PC-9 (cell line): ENCODE data around the gene ARHGEF39. TPM values are rescaled to one million over a fixed set of nuclear protein-coding genes. Genes with fewer than 3 reads are reported as not detected.
A peak's percentile ranks its signal among the peaks of the same experiment; 100 is the strongest.

Experiments
- BruUV-seq: library from RNA; stranded (reverse); fragments of 400-500 nt; replicated peaks from 2 replicates; lab custom pipeline; 2021; lab: Mats Ljungman, UMichigan
- CTCF ChIA-PET: fragments of 300-600 bp; sonication (Branson Sonifier 250); formaldehyde crosslinking; loops from one replicate; lab custom pipeline; 2022; ENCODE audit warnings: antibody characterized with exemption; lab: Charles Lee
- POLR2A ChIA-PET: fragments of 300-600 bp; sonication (Branson Sonifier 250); formaldehyde crosslinking; loops from one replicate; lab custom pipeline; 2022; ENCODE audit warnings: antibody characterized with exemption; ENCODE audit not compliant: unreplicated experiment; lab: Charles Lee
- DNase-seq, 2 experiments: peaks; one replicate each; pipeline versions ENCODE4 v3.0.0 to v3.0.0-alpha.2; 2015 to 2022; ENCODE audit warnings: mixed read lengths in 1 of 2
- H2AFZ ChIP-seq: fragments of 200-600 bp; sonication (generic); 2 replicates; pipeline ENCODE4 v1.8.1; 2017; ENCODE audit warnings: antibody characterized with exemption
- H3F3A ChIP-seq: fragments of 200-600 bp; sonication (generic); 2 replicates; pipeline ENCODE4 v1.8.1; 2017; ENCODE audit warnings: antibody characterized with exemption, mild to moderate bottlenecking, low read depth; ENCODE audit not compliant: insufficient read depth
- H3K27ac ChIP-seq: fragments of 200-600 bp; sonication (generic); 2 replicates; pipeline ENCODE4 v1.6.1; 2016; ENCODE audit warnings: mixed run types
- H3K27me3 ChIP-seq: fragments of 200-600 bp; sonication (generic); 2 replicates; pipeline ENCODE4 v1.6.1; 2016; ENCODE audit warnings: low read depth, mixed run types; ENCODE audit not compliant: insufficient read depth
- H3K36me3 ChIP-seq: fragments of 200-600 bp; sonication (generic); 2 replicates; pipeline ENCODE4 v1.6.1; 2016; ENCODE audit warnings: low read depth, mixed run types
- H3K4me1 ChIP-seq: fragments of 200-600 bp; sonication (generic); replicated peaks from 2 replicates; pipeline ENCODE4 v1.6.1; 2016; ENCODE audit warnings: mixed run types; ENCODE audit not compliant: insufficient read depth
- H3K4me2 ChIP-seq: fragments of 200-600 bp; sonication (generic); 2 replicates; pipeline ENCODE4 v1.6.1; 2017; ENCODE audit warnings: mixed run types
- H3K4me3 ChIP-seq: fragments of 200-600 bp; sonication (generic); 2 replicates; pipeline ENCODE4 v1.6.1; 2016; ENCODE audit warnings: mixed run types
- H3K79me2 ChIP-seq: fragments of 200-600 bp; sonication (generic); 2 replicates; pipeline ENCODE4 v1.6.1; 2017; ENCODE audit warnings: low read depth, mixed run types
- H3K9me2 ChIP-seq: fragments of 200-600 bp; sonication (generic); 2 replicates; pipeline ENCODE4 v1.8.1; 2017; ENCODE audit warnings: mild to moderate bottlenecking; ENCODE audit not compliant: insufficient read depth
- H3K9me3 ChIP-seq: fragments of 200-600 bp; sonication (generic); 2 replicates; pipeline ENCODE4 v1.8.1; 2016; ENCODE audit warnings: low read depth; ENCODE audit not compliant: insufficient read depth
- H4K20me1 ChIP-seq: fragments of 200-600 bp; sonication (generic); 2 replicates; pipeline ENCODE4 v1.8.1; 2017; ENCODE audit not compliant: insufficient read depth
- EZH2 ChIP-seq: fragments of 200-600 bp; sonication (generic); IDR thresholded peaks from 2 replicates; pipeline ENCODE4 v1.8.0; 2017; ENCODE audit warnings: antibody characterized with exemption, low read depth
- intact Hi-C: fragments of 100-400 bp; cut with micrococcal nuclease; formaldehyde crosslinking; loops from one replicate; pipeline ENCODE4 v1.10.0; 2022; ENCODE audit not compliant: unreplicated experiment
- total RNA-seq: library from RNA; stranded (reverse); gene quantifications from 2 replicates; pipeline ENCODE4 v1.2.3, GENCODE V29; 2021
- TF ChIP-seq, protein P1 (sequence below): fragments of 200-600 bp; sonication (generic); conservative IDR thresholded peaks from 2 replicates; pipeline ENCODE4 v1.6.1; 2017; ENCODE audit warnings: mixed run types, antibody characterized with exemption, mild to moderate bottlenecking, moderate library complexity

ARHGEF39 gene
- total RNA-seq, 1 experiment from 2014 or later, result 15.6 TPM

DNA sequence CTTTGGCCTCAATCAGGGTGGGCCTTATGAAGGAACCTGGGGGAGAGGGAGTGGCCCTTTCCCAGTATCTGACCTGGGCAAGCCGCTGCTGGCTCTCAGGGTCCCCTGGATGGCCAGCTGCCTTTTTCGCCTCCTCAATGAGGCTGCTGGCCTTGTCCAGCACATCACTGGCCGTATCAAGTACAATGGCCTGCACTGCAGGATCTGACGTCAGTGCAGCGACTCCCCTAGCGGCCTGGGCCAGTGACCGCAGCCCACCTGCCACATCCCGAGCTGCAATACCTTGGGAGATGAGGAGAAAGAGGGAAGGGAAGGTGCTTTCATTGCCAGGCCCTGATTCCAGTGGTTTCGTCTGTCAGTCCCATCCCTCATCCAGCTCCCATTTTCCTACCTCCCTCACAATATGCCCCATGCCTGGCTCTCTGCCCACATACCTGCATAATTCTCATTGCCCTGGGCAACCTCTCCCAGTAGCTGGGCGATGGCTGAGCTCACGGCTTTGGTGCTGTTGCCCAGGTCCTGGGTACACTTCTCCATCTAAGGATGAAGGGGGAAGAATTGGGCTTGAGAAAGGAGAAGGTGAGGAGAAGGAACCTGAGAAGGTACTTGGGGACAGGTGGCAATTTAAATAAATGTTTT lies 47.9 kb upstream of the ARHGEF39 start:
- intact Hi-C loops, result no loop called here
- Histone ChIP-seq H3K9me2 (no peaks in the 10 kb centered on the region), H3K4me1 (peaks cover 21% of the 10 kb centered on the region), H3K27me3 (no peaks in the 10 kb centered on the region), H3K27ac (peak overlapping the region; percentile 65), H2AFZ (no peak overlapping the region), H4K20me1 (no peaks in the 10 kb centered on the region), H3K79me2 (no peaks in the 10 kb centered on the region), H3F3A (peaks cover 19% of the 10 kb centered on the region), H3K36me3 (peaks cover 4% of the 10 kb centered on the region; the same call in 1 of the 2 replicates), H3K4me2 (peak overlapping the region; percentile 47; the same call in 1 of the 2 replicates), H3K4me3 (no peak overlapping the region), H3K9me3 (no peaks in the 10 kb centered on the region)
- no TSS peak for BruUV-seq
- CTCF ChIA-PET, result interaction anchor here (0.8 to 1.1 kb wide), 2 partner anchors 15 to 48 kb away, joined by 3 to 4 read pairs; partner anchors contain the start of gene ARHGEF39
- peak in 1 of 2 experiments; percentile 29 for DNase-seq
- POLR2A ChIA-PET, result interaction anchor here (0.6 to 1.1 kb wide), 4 partner anchors 15 to 44 kb away, joined by 3 to 24 read pairs (median 4); no protein-coding TSS in a partner anchor
- no peak for TF ChIP-seq EZH2
- TF ChIP-seq, protein P1, sequence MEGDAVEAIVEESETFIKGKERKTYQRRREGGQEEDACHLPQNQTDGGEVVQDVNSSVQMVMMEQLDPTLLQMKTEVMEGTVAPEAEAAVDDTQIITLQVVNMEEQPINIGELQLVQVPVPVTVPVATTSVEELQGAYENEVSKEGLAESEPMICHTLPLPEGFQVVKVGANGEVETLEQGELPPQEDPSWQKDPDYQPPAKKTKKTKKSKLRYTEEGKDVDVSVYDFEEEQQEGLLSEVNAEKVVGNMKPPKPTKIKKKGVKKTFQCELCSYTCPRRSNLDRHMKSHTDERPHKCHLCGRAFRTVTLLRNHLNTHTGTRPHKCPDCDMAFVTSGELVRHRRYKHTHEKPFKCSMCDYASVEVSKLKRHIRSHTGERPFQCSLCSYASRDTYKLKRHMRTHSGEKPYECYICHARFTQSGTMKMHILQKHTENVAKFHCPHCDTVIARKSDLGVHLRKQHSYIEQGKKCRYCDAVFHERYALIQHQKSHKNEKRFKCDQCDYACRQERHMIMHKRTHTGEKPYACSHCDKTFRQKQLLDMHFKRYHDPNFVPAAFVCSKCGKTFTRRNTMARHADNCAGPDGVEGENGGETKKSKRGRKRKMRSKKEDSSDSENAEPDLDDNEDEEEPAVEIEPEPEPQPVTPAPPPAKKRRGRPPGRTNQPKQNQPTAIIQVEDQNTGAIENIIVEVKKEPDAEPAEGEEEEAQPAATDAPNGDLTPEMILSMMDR, result no peak

DNA sequence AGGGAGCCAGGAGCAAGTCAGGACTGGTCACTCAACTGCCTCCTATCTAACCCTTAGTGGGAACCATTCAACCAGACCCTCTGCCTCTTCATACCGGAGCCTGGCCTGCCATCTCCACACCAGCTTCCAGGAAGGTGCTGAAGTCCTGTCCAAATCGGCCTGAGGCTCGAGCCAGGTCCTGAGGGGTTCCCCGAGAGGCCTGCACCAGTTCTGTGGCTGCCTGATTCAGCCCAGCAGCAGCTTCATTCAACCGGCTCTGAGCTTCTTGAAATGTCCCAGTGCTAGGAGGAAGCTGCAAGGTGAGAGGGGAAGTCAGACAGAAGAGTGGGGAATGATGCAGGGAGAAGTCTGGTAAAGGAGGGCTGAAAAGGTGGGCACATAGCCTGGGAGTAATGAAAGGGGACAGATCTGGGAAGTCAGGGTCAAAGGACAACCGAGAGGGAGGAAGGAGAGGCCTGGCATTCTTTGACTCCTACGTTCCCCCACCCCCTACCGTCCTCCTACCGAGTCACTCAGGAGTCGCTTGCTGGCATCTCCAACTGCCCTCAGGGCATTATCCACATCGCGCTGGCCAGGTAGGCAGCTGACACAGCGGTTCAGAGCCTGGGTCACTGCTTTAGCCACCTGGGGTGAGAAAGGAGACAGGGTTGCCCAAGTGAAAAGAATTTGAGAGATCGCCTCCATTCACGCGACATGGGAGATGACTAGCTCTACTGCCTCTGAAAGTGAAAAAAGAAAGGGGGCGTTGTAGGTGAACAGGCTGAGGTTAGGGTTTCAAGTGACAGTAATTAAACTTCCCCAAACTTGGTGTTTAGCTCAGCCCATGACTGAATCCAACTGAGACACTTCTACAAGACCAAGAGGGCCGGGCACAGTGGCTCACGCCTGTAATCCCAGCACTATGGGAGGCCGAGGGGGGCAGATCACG lies 46.8 kb upstream of the ARHGEF39 start:
- no peaks in the 10 kb centered on the region for H3K27me3 ChIP-seq
- ChIA-PET CTCF (interaction anchor here (0.8 to 1.1 kb wide), 3 partner anchors 17 to 47 kb away, joined by 3 to 4 read pairs (median 3); partner anchors contain the start of gene ARHGEF39), POLR2A (interaction anchor here (0.5 to 1.1 kb wide), 7 partner anchors 12 to 45 kb away, joined by 3 to 24 read pairs (median 4); partner anchors contain the start of genes CREB3 and TLN1)
- no peak overlapping the region for H3K4me3 ChIP-seq
- H4K20me1 ChIP-seq, result no peaks in the 10 kb centered on the region
- H2AFZ ChIP-seq, result no peak overlapping the region
- H3K27ac ChIP-seq, result peak overlapping the region; percentile 65
- no peaks in the 10 kb centered on the region for H3K9me2 ChIP-seq
- peak; percentile 86 to 92 for DNase-seq
- peak overlapping the region; percentile 47 for H3K4me2 ChIP-seq
- intact Hi-C loops, result no loop called here
- no peaks in the 10 kb centered on the region for H3K79me2 ChIP-seq
- peaks cover 21% of the 10 kb centered on the region for H3K4me1 ChIP-seq
- no TSS peak for BruUV-seq
- peaks cover 19% of the 10 kb centered on the region for H3F3A ChIP-seq
- TF ChIP-seq, protein P1, result no peak; the same call in 1 of the 2 replicates
- no peak for TF ChIP-seq EZH2
- H3K9me3 ChIP-seq, result no peaks in the 10 kb centered on the region
- H3K36me3 ChIP-seq, result peaks cover 4% of the 10 kb centered on the region; the same call in 1 of the 2 replicates

GRCh38 chr9:35710818-35711500 lies 46.0 kb upstream of the ARHGEF39 start:
- intact Hi-C loops, result no loop called here
- POLR2A ChIA-PET, result no interaction called here
- no peak overlapping the region for H2AFZ ChIP-seq
- H3K36me3 ChIP-seq, result no peaks in the 10 kb centered on the region
- peaks cover 19% of the 10 kb centered on the region for H3F3A ChIP-seq
- H3K9me2 ChIP-seq, result no peaks in the 10 kb centered on the region
- no peak overlapping the region for H3K4me2 ChIP-seq
- CTCF ChIA-PET, result interaction anchor here (0.8 kb wide), 1 partner anchor 20 kb away, joined by 3 read pairs; no protein-coding TSS in a partner anchor
- no peaks in the 10 kb centered on the region for H4K20me1 ChIP-seq
- no peak overlapping the region for H3K4me3 ChIP-seq
- TSS peak; percentile 19 for BruUV-seq
- H3K4me1 ChIP-seq, result peaks cover 21% of the 10 kb centered on the region
- no peaks in the 10 kb centered on the region for H3K27me3 ChIP-seq
- no peaks in the 10 kb centered on the region for H3K79me2 ChIP-seq
- TF ChIP-seq, protein P1, result no peak
- no peak for TF ChIP-seq EZH2
- peak overlapping the region; percentile 59; the same call in 1 of the 2 replicates for H3K27ac ChIP-seq
- no peak for DNase-seq
- no peaks in the 10 kb centered on the region for H3K9me3 ChIP-seq
